GM03348 (cell line): ENCODE measurements around the gene KIAA0232.

Experiments
- DNase-seq: peaks from one replicate; pipeline ENCODE4 v3.0.0; 2012; ENCODE audit warnings: low spot score

Gene KIAA0232

DNA sequence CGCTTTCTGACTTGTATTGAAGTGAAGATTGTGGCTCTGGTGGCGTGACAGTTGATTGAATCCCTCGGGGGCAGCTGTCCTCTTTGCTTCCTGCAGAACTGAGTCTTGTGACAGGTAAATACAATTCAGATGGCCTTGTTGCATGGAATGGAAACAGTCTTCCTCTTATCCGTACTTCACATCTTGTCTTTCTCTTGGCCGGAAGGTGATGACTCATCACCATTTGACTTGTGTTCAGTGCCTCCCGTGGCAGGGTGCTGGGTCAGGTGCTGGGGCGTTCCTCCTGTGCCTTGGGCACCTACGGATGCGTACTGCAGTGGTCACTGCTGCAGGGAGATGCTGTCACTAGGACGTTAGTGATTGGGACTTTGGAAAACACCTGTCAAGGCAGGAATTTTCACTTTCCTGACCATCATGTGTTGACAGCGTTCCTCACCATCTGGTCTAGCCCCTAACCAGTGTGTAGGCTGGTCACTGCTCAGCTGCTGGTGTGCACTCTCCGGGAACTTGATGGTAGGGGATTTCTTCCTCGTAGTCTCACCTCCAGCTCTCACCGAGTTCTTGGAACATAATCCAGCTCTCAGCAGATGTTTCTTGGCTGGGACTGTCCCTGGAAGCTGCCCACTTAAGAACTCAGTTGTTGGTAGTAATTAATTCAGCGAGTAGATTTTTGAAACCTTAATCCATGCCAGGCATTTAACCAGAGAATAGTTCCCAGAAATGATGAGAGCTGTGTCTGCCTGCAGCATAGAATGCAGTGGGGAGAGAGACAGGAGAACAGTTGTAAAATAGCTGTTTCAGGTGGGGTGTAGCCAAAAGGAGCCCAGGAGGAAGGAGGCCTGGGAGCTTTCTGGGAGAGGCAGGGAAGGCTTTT is 134.3 kb downstream of the KIAA0232 start:
- DNase-seq, result no peak

DNA sequence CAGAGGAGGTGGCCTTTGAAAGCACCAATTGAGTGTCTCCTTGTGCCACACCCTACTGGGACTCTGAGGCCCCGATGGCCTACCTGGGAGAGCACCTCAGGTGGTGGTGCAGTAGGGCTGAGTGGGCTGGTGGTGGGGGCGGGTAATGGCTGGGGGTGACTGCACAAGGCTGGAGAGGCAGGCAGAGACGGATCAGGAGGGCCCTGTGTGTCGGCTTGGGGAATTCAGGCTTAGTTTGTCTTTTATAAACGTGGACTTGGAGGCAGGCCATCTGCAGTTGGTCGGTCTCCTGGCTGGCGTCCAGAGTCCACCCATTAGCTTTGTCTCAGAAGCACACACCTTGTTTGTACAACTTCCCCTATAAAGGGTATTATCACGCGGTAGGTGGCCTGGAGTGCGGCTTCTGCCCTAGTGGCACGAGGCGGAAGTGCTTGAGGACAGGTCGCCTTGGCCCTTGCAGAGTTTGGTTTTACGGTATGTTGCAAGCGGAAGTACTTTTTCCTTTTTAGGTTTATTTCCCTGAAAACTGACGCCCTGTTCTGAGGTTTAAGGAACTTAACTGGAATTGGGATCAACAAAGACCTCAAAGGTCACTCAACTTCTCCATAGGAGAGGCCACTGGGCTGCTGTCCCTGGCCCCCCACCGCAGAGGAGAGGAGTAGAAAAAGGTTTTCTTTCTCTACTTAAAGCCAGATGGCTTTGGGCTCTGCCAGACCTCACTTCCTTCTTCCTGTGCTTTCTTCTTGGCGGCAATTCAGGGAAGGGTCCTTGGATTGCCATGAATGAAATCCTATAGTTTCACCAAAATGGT is 135.1 kb downstream of the KIAA0232 start:
- DNase-seq, result no peak

DNA sequence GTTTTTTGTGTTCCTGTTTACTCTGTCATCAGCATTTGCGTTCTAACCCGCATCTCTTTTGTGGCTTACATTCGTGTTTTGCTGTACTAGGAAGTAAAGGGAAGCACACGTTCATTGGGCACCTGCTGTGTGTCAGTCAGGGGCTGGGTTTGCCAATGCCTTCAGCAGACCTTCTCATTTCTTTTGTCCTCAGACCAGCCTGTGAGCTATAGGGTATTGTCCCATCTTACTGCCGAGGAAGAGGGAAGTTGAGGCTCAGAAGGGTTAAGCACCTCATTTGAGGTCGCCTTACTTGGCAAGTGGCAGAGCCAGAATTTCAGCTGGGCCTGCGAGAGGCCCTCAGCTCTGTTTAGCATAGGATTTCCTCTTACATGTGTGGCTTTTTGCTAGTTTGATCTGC is 135.8 kb downstream of the KIAA0232 start:
- no peak for DNase-seq

DNA sequence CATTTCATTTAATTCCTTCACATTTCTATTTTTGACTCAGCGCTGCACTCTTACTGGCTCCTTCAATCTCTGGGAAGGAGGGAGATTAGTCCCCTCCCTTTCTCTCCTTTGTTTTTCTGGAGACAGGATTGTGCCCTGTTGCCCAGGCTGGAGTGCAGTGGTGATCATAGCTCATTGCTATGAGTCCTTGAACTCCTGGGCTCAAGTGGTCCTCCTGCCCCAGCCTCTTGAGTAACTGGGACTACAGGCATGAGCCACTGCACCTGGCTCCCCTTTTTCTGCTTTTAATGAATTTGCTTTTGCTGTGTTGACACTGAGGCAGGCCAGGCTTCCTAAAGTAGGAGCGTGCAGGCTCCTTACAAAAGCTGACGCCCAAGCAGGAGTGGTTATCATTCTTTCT is 137.6 kb downstream of the KIAA0232 start:
- DNase-seq, result no peak

DNA sequence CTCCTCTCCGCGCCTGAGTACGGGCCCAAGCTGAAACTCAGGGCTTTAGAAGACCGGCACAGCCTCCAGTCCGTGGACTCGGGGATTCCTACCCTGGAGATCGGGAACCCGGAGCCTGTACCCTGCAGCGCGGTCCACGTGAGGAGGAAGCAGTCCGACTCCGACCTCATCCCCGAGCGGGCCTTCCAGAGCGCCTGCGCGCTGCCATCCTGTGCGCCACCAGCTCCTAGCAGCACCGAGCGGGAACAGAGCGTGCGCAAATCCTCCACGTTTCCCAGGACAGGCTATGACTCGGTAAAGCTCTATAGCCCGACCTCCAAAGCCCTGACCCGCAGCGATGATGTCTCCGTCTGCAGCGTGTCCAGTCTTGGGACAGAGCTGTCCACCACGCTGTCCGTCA is 141.0 kb downstream of the KIAA0232 start:
- no peak for DNase-seq

DNA sequence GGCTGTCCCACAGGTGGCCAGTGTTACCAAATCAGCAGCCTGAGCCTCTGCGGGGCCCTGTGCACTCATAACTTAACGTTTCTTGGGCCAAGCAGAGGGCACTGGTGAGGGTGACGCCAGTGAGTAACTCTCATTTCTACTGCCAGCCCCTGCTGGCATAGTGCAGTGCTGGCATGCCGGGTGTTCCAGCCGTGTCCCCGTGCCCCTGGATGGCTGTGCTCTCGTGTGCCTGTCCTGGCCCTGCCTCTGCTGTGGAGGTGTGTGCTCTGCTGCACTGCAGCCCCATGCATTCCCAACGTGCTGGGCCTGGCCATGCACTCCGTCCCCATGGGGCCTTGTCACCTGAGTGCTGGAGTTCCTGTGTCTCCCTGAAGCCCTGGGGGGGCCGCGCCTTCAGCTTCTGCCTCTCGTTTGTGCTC is 141.8 kb downstream of the KIAA0232 start:
- DNase-seq, result no peak

DNA sequence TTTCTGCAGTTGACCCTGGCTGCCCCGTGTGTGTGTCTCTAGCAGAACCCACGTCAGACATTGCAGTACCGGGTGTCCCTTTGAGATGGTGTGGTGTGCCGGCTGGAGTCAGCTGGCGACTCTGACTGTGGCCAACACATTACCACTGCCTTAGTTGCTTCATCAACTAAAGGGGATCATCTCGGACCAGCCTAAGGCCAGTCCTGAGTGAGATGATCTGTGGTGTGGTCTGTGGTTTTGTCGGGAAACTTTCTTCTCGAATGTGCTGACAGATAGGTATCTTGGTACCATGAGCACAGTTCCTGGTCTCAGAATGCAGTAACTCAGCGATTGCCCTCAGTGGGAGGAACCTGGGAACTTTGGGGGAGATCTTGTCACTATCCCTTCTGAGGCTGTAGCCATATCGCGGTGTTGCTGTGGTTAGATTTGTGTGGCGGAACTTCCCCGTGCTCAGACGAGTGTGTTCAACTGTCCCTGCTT is 142.9 kb downstream of the KIAA0232 start:
- no peak for DNase-seq

DNA sequence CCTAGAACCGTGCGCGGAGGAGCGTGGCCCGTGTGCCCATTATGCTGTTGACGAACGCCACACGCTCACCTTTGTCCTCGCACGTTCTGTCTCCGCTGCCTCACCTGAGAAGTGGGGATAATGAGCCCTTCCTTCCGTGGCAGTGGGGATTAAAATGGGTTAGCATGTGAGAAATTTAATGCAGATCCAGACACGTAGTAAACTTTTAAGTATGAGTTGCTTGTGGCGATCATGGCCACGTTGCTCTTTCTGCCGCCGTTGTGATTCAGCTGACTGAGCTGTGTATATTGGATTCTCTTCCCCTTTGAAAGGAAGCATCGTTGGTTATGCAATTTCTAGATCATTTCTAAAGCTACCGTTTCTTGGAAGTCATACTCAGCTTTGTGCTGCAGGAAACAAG is 143.6 kb downstream of the KIAA0232 start:
- DNase-seq, result no peak

DNA sequence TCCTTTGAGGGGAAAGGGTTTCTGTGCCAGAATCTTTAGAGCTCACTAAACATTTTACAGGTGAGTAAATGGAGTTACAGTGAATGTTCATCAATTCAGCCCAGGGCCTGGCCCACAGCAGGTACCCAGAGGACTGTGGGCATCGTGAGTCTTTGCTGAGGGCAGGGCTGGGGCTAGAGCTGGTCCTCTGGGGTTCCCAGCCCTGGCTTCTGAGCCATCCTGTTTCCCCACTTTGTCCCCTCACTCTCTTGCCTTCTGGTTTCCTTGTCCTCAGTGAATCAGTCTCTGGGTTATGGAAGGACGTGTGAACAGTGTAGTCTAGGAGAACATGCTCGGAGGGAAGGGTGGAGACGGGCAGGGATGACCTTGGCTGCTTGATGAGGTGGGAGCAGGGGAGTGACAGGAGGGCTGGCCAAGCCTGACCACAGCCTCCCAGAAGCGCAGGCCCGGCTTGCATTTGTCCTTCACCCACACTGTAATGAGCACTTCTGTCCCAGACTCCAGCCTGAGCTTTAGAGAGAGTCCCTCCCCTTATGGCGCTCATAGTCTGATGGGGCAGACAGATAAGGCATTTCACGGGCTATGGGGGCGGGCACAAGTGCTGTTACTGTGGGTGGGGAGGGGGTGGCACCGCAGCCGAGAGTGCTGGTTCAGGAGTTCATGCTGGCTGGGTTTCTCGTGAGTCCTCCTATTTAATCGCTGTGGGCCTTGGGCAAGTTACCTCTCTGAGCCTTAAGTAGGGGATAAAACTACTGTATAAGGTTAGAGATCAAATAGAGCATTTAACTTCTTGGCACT is 144.4 kb downstream of the KIAA0232 start:
- no peak for DNase-seq

DNA sequence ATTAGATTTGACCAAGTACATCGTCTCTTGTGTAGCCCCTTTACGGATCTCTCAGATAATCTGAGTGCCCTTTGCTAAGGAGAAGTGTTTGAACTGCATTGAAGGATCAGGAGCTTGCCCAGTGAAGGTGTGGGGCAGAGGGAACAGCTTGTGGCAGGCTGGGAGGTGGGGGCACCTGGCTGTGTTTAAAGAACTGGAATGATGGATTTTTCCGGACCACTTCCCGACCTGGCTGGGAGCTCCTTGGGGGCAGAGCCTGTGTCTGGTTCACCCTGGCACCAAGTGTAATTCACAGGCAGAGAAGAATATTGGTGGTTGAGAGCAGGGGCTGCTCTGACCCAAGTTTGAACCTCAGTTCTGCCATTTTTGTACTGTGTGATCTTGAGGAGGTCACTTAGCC is 145.6 kb downstream of the KIAA0232 start:
- DNase-seq, result no peak

DNA sequence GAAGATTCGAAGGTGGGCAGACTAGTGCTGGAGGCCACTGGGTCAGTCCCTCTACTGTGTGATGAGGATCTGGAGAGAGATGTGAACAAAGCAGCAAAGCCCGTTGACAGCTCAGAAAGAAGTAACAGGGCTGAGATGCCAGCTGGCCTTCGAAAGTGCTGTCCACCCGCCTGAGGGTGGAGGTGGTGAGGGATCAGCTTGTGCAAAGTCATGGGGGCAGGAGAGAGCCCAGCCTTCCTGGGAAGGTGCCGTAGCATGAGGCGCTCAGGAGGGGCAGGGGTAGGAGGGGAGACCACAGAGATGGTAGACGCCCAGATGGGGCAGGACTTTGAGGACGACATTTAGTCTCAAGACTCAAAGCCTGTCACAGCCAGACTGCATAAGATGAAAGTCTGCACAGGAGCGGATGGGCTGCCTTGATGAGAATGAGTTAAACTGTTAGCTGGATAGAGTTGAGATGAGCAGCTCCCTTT is 146.8 kb downstream of the KIAA0232 start:
- no peak for DNase-seq

DNA sequence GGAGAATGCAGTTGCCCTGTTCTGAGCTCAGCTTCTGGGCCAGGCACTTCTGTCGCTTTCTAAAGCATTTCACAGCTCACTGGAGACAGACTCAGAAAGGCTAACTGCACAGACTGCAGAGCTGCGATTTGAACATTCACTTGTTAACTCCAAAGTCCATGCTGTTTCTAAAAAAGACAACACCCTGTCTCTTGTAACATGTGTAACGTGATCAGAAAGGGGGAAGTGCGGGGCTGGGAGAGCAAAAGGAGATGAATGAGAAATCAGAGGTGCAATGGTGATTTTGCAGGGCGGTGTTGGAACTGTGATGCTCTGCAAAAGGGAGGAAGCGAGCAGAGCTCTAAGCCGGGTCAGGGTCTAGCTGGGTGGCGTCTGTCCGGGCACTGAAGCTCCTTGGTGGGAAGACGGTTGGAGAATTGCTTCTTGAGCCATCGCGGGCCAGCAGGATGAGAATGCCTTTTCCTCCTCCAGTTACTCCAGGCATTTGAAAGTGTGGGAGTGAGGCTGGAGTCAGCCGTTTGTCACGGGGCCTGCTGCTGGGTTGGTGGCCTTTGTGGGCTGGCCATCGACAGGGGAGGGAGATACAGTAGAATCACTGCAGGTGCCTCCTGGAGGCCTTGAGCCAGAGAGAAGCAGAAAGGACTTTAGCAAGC is 147.4 kb downstream of the KIAA0232 start:
- DNase-seq, result peak; percentile 28

DNA sequence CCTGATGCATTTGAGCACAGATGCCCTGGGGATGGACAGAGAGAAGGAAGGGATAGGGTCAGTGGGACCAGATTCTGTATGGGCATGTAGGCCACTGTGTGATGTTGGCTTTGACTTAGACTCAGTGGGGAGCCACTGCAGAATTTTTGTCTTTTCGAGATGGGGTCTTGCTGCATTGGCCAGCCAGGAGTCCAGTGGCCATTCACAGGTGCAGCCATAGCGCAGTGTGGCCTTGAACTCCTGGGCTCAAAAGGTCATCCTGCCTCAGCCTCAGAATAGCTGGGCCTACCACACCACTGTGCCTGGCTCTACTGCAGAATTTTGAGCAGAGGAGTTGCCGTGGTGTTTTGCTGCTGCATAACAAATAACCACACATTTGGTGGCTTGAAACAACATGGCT is 149.9 kb downstream of the KIAA0232 start:
- no peak for DNase-seq

DNA sequence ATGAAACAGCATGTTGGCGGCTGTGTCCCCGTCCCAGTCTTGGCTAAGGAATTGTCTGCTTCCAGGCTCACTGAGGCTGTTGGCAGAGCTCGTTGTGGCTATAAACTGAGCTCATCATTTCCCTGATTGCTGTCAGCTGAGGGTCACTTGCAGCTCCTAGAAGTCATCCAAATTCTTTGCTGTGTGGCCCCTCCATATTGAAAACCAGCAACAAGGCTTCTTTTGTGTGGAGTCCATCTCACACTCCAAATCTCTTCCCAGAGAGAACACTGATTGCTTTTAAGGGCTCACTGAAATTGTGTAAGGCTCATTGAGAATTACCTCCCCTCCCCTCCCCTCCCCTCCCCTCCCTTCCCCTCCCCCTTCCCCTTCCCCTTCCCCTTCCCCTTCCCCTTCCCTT is 150.4 kb downstream of the KIAA0232 start:
- DNase-seq, result no peak
